Loucy (cell line): Measurements from ENCODE around the gene ELAC1.

Experiments
- H2AFZ ChIP-seq: fragments of 200-600 bp; sonication (generic); 2 replicates; pipeline ENCODE4 v1.6.0; 2016; ENCODE audit warnings: antibody characterized with exemption, mild to moderate bottlenecking, low read length, moderate library complexity
- H3F3A ChIP-seq: fragments of 200-600 bp; 2 replicates; pipeline ENCODE4 v1.6.0; 2016; ENCODE audit warnings: antibody characterized with exemption, low read depth, mild to moderate bottlenecking
- H3K27me3 ChIP-seq: fragments of 200-600 bp; sonication (generic); 2 replicates; pipeline ENCODE4 v1.6.1; 2014; ENCODE audit warnings: low read length, mild to moderate bottlenecking; ENCODE audit not compliant: insufficient read depth, poor library complexity, severe bottlenecking
- H3K36me3 ChIP-seq: fragments of 200-600 bp; sonication (generic); 2 replicates; pipeline ENCODE4 v1.6.1; 2016; ENCODE audit warnings: low read length; ENCODE audit not compliant: insufficient read depth
- H3K4me1 ChIP-seq: fragments of 200-600 bp; sonication (generic); 2 replicates; pipeline ENCODE4 v1.5.1; 2014; ENCODE audit warnings: low read length, mild to moderate bottlenecking; ENCODE audit not compliant: insufficient read depth, poor library complexity, severe bottlenecking
- H3K4me2 ChIP-seq: fragments of 200-600 bp; sonication (generic); 2 replicates; pipeline ENCODE4 v1.6.0; 2014; ENCODE audit warnings: antibody characterized with exemption, low read length, low read depth, mild to moderate bottlenecking; ENCODE audit not compliant: poor library complexity, severe bottlenecking
- H3K4me3 ChIP-seq: fragments of 200-600 bp; sonication (generic); 2 replicates; pipeline ENCODE4 v1.5.1; 2014; ENCODE audit warnings: low read length, mild to moderate bottlenecking, mixed read lengths; ENCODE audit not compliant: poor library complexity, severe bottlenecking
- H3K79me2 ChIP-seq: fragments of 200-600 bp; sonication (generic); 2 replicates; pipeline ENCODE4 v1.6.1; 2014; ENCODE audit warnings: low read length; ENCODE audit not compliant: insufficient read depth
- H3K9ac ChIP-seq: fragments of 200-600 bp; sonication (generic); 2 replicates; pipeline ENCODE4 v1.6.0; 2014; ENCODE audit warnings: mild to moderate bottlenecking, low read depth, low read length, moderate library complexity; ENCODE audit not compliant: poor library complexity, severe bottlenecking
- H3K9me2 ChIP-seq: fragments of 200-600 bp; sonication (generic); replicated peaks from 2 replicates; pipeline ENCODE4 v1.6.1; 2016; ENCODE audit warnings: low read depth, low read length, mixed read lengths
- H3K9me3 ChIP-seq: fragments of 200-600 bp; sonication (generic); 2 replicates; pipeline ENCODE4 v1.6.1; 2014; ENCODE audit warnings: mild to moderate bottlenecking, antibody characterized with exemption, low read length, low read depth; ENCODE audit not compliant: insufficient read depth
- H4K20me1 ChIP-seq: fragments of 200-600 bp; sonication (generic); 2 replicates; pipeline ENCODE4 v1.6.0; 2014; ENCODE audit warnings: antibody characterized with exemption, low read length, mild to moderate bottlenecking; ENCODE audit not compliant: insufficient read depth, poor library complexity, severe bottlenecking
- EZH2phosphoT487 ChIP-seq: fragments of 200-600 bp; IDR thresholded peaks from 2 replicates; pipeline ENCODE4 v1.6.1; 2018; ENCODE audit warnings: antibody characterized with exemption, mild to moderate bottlenecking, moderate library complexity, borderline replicate concordance
- TF ChIP-seq, protein P1 (sequence below): fragments of 200-600 bp; sonication (generic); conservative IDR thresholded peaks from 2 replicates; pipeline ENCODE4 v1.5.1; 2014; ENCODE audit warnings: mild to moderate bottlenecking, antibody characterized with exemption, low read length

Gene ELAC1

DNA sequence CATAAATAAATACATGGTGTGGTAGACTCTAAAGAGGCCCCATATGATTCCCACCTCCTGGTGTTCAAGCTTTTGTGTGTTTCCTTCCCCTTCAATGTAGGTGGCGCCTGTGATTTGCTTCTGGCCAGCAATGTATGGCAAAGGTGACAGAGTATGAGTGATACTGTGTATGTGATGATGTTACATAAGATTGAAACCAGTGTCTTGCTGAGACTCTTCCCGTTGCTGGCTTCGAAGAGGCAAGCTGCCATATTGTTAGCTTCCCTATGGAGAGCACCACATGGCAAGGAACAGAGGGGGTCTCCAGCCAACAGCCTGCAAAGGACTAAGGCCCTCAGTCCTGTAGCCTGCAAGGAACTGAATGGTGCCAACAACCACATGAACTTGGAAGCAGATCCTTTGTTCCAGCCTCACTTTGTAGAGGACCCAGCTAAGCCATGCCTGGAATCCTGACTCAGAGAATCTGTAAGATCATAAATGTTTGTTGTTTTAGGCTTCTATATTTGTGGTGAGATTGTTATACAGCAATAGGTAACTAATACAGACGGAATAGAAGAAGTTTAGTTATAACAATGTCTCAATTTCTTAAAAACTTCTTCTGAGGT is 60.5 kb downstream of the ELAC1 start:
- Histone ChIP-seq H3F3A (no peaks in the 10 kb centered on the region), H3K36me3 (no peaks in the 10 kb centered on the region), H3K27me3 (no peaks in the 10 kb centered on the region), H3K4me2 (peak overlapping the region; percentile 95), H4K20me1 (peaks cover 26% of the 10 kb centered on the region), H2AFZ (no peak overlapping the region), H3K9me3 (no peaks in the 10 kb centered on the region), H3K79me2 (peaks cover 50% of the 10 kb centered on the region), H3K9me2 (no peaks in the 10 kb centered on the region), H3K9ac (peak overlapping the region; percentile 88), H3K4me1 (peaks cover 39% of the 10 kb centered on the region), H3K4me3 (peak overlapping the region; percentile 85)
- TF ChIP-seq, protein P1, sequence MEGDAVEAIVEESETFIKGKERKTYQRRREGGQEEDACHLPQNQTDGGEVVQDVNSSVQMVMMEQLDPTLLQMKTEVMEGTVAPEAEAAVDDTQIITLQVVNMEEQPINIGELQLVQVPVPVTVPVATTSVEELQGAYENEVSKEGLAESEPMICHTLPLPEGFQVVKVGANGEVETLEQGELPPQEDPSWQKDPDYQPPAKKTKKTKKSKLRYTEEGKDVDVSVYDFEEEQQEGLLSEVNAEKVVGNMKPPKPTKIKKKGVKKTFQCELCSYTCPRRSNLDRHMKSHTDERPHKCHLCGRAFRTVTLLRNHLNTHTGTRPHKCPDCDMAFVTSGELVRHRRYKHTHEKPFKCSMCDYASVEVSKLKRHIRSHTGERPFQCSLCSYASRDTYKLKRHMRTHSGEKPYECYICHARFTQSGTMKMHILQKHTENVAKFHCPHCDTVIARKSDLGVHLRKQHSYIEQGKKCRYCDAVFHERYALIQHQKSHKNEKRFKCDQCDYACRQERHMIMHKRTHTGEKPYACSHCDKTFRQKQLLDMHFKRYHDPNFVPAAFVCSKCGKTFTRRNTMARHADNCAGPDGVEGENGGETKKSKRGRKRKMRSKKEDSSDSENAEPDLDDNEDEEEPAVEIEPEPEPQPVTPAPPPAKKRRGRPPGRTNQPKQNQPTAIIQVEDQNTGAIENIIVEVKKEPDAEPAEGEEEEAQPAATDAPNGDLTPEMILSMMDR = peak; percentile 65
- TF ChIP-seq EZH2phosphoT487 = no peak

DNA sequence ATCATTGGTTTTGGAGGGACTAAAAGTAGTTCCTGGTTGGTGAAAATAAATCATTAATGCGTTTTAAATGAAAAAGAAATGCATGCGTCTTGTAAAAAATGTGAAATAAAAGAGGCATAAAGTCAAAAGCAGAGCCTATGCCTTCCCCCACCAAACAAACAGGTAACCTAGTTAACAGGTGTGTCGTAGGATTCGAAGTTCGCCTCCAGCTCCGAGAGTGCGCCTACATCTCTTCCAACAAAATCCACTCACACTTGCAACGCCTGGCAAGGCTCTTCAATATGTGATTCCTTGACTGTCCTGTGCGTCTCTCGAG is 61.5 kb downstream of the ELAC1 start:
- Histone ChIP-seq H3K9me2 (no peaks in the 10 kb centered on the region), H3K9ac (peak overlapping the region; percentile 88), H3K4me2 (peak overlapping the region; percentile 95), H3K4me3 (peak overlapping the region; percentile 85), H3K27me3 (no peaks in the 10 kb centered on the region), H3K36me3 (no peaks in the 10 kb centered on the region), H3K9me3 (no peaks in the 10 kb centered on the region), H3F3A (no peaks in the 10 kb centered on the region), H4K20me1 (peaks cover 36% of the 10 kb centered on the region), H3K79me2 (peaks cover 60% of the 10 kb centered on the region), H2AFZ (peak overlapping the region; percentile 84), H3K4me1 (peaks cover 45% of the 10 kb centered on the region)
- no peak for TF ChIP-seq EZH2phosphoT487
- TF ChIP-seq, protein P1 = no peak

DNA sequence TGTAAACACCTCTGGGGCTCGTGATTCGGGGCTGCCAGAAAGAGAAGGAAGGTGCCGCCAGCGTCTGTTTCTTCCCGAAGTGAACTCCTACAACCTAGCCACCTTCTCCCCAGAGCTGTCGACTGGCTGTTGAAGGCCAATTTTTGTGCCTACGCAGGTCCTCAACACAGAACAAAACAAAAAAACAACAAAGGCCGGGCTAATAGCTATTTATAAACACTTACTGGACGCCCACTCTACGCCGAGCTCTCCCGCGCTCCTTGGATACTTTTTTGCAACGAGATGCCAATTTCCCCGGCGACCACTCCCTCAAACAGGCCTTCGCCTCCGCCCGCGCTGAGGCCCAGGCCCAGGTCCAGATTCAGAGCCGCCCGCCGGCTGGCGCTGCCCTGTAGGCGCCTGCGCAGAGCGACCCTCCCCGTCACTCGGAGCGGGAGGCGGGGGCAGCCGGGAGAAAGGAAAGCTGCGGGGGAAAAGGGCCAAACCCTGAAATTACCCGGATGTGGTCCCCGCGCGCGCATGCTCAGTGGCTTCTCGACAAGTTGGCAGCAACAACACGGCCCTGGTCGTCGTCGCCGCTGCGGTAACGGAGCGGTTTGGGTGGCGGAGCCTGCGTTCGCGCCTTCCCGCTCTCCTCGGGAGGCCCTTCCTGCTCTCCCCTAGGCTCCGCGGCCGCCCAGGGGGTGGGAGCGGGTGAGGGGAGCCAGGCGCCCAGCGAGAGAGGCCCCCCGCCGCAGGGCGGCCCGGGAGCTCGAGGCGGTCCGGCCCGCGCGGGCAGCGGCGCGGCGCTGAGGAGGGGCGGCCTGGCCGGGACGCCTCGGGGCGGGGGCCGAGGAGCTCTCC is 62.1 kb downstream of the ELAC1 start, which contains the start of gene SMAD4:
TSS of gene SMAD4 (plus strand) at position 520 of the 843 bp plus-strand sequence. CDS start 16,834 bp downstream, outside the sequence.
- TF ChIP-seq, protein P1 = no peak
- no peak for TF ChIP-seq EZH2phosphoT487
- Histone ChIP-seq H3K27me3 (no peaks in the 10 kb centered on the region), H3K4me3 (peak within 1 kb of the TSS; percentile 85), H2AFZ (peak within 1 kb of the TSS; percentile 84), H3K9ac (peak within 1 kb of the TSS; percentile 88), H3K9me2 (no peaks in the 10 kb centered on the region), H3K4me1 (peaks cover 51% of the 10 kb centered on the region), H3K9me3 (no peaks in the 10 kb centered on the region), H3K4me2 (peak within 1 kb of the TSS; percentile 98), H3F3A (no peaks in the 10 kb centered on the region), H3K79me2 (peaks cover 66% of the 10 kb centered on the region), H3K36me3 (no peaks in the 10 kb centered on the region), H4K20me1 (peaks cover 42% of the 10 kb centered on the region)
